Thoracic aorta (tissue), 2 donors: Measurements from ENCODE around the gene SLC38A5. TPM values are rescaled to one million over a fixed set of nuclear protein-coding genes. Genes with fewer than 3 reads are reported as not detected.
"Not testable (repeated sequence)": the region's sequence is repeated elsewhere in the genome, so short reads cannot be mapped to it uniquely, and the experiment has no call there.

Experiments
- ATAC-seq: fragments of 150-250 bp; one replicate; pipeline ENCODE4 v1.8.0; 2017; ENCODE audit warnings: low read depth; ENCODE audit not compliant: insufficient number of reproducible peaks, low FRiP score
- DNase-seq: peaks from one replicate; pipeline ENCODE4 v3.0.0-alpha.2; 2020; ENCODE audit warnings: low spot score
- H3K27ac ChIP-seq, 2 donors: fragments of 200-600 bp; sonication (generic); 1 replicate in 1 of 2; 2 replicates in 1 of 2; pipeline ENCODE4 v1.5.1; 2016; ENCODE audit warnings: mild to moderate bottlenecking in 2 of 2, moderate library complexity in 2 of 2
- H3K27me3 ChIP-seq: fragments of 200-600 bp; sonication (generic); replicated peaks from 2 replicates; pipeline ENCODE4 v1.6.0; 2016; ENCODE audit warnings: mild to moderate bottlenecking; ENCODE audit not compliant: insufficient read depth
- H3K36me3 ChIP-seq: fragments of 200-600 bp; sonication (generic); one replicate; pipeline ENCODE4 v1.5.1; 2016
- H3K4me1 ChIP-seq, 2 donors: fragments of 200-600 bp; sonication (generic); 1 replicate in 1 of 2; 2 replicates in 1 of 2; pipeline versions ENCODE4 v1.5.1 to v1.6.0; 2016; ENCODE audit warnings: low read depth in 2 of 2, mild to moderate bottlenecking in 1 of 2; ENCODE audit not compliant: control insufficient read depth in 1 of 2
- H3K4me3 ChIP-seq: fragments of 200-600 bp; sonication (generic); 2 replicates; pipeline ENCODE4 v1.5.1; 2016; ENCODE audit warnings: mild to moderate bottlenecking
- H3K9me3 ChIP-seq: fragments of 200-600 bp; sonication (generic); 2 replicates; pipeline ENCODE4 v1.5.1; 2016
- CTCF ChIP-seq: fragments of 200-600 bp; sonication (generic); IDR thresholded peaks from one replicate; pipeline ENCODE4 v1.5.1; 2019; ENCODE audit warnings: antibody characterized with exemption
- total RNA-seq, 2 donors: library from RNA; depleted of rRNA; stranded (reverse); fragments of >200 nt; gene quantifications; one replicate each; pipeline versions ENCODE4 v1.1.0 to v1.2.3, GENCODE V29; 2016

The SLC38A5 gene
- total RNA-seq, 2 donors from 2014 or later = 3.4 to 4.9 TPM

GRCh38 chrX:48459483-48459882 is 10.6 kb downstream of the SLC38A5 start:
- no peak overlapping the region for H3K27ac ChIP-seq
- H3K36me3 ChIP-seq = no peaks in the 10 kb centered on the region
- DNase-seq (no peak), ATAC-seq (no peak)
- H3K9me3 ChIP-seq = no peaks in the 10 kb centered on the region
- H3K4me1 ChIP-seq = no peaks in the 10 kb centered on the region
- no peaks in the 10 kb centered on the region for H3K27me3 ChIP-seq
- no peak overlapping the region for H3K4me3 ChIP-seq
- TF ChIP-seq CTCF = no peak

- Histone ChIP-seq H3K4me3 (no peak overlapping the region), H3K27ac (no peak overlapping the region), H3K36me3 (no peaks in the 10 kb centered on the region), H3K4me1 (no peaks in the 10 kb centered on the region), H3K27me3 (no peaks in the 10 kb centered on the region), H3K9me3 (no peaks in the 10 kb centered on the region)
- DNase-seq (no peak), ATAC-seq (no peak)
- no peak for TF ChIP-seq CTCF
Observed at GRCh38 chrX:48458711-48459110, 11.3 kb downstream of the SLC38A5 start.

GRCh38 chrX:48456628-48457331 is 13.3 kb downstream of the SLC38A5 start:
- Histone ChIP-seq H3K36me3 (no peaks in the 10 kb centered on the region), H3K4me3 (no peak overlapping the region), H3K4me1 (no peaks in the 10 kb centered on the region), H3K9me3 (no peaks in the 10 kb centered on the region), H3K27me3 (no peaks in the 10 kb centered on the region), H3K27ac (no peak overlapping the region)
- DNase-seq (no peak), ATAC-seq (no peak)
- no peak for TF ChIP-seq CTCF

- H3K9me3 ChIP-seq = no peaks in the 10 kb centered on the region
- DNase-seq = no peak
- H3K27ac ChIP-seq = no peak overlapping the region
- no peaks in the 10 kb centered on the region for H3K36me3 ChIP-seq
- no peak for TF ChIP-seq CTCF
- no peak for ATAC-seq
- no peaks in the 10 kb centered on the region for H3K4me1 ChIP-seq
- no peaks in the 10 kb centered on the region for H3K27me3 ChIP-seq
- H3K4me3 ChIP-seq = no peak overlapping the region
Observed at GRCh38 chrX:48451708-48452107, 18.4 kb downstream of the SLC38A5 start.

- no peaks in the 10 kb centered on the region for H3K27me3 ChIP-seq
- no peak for ATAC-seq
- H3K36me3 ChIP-seq = no peaks in the 10 kb centered on the region
- H3K4me3 ChIP-seq = no peak overlapping the region
- no peaks in the 10 kb centered on the region for H3K4me1 ChIP-seq
- no peak for TF ChIP-seq CTCF
- H3K27ac ChIP-seq = no peak overlapping the region
- DNase-seq = no peak
- H3K9me3 ChIP-seq = no peaks in the 10 kb centered on the region
Observed at GRCh38 chrX:48450076-48450475, 20.0 kb downstream of the SLC38A5 start.

- ATAC-seq, H3K9me3 ChIP-seq: not testable (repeated sequence)
Observed at GRCh38 chrX:48447201-48447600, 22.9 kb downstream of the SLC38A5 start.

GRCh38 chrX:48433713-48434112 is 36.3 kb downstream of the SLC38A5 start:
- not testable (repeated sequence) for H3K27me3 ChIP-seq, ATAC-seq, H3K36me3 ChIP-seq, H3K9me3 ChIP-seq, H3K27ac ChIP-seq, H3K4me1 ChIP-seq, H3K4me3 ChIP-seq, DNase-seq

More at GRCh38 chrX:48447201-48447600, 22.9 kb downstream of the SLC38A5 start:
- H3K4me3 ChIP-seq, H3K27me3 ChIP-seq, H3K36me3 ChIP-seq, H3K27ac ChIP-seq, H3K4me1 ChIP-seq, DNase-seq: not testable (repeated sequence)

- H3K27ac ChIP-seq, DNase-seq, H3K27me3 ChIP-seq, H3K4me3 ChIP-seq, H3K4me1 ChIP-seq, ATAC-seq, H3K9me3 ChIP-seq, H3K36me3 ChIP-seq: not testable (repeated sequence)
Observed at GRCh38 chrX:48430166-48430565, 39.9 kb downstream of the SLC38A5 start.
